KBM-7 (cell line): ENCODE results near the gene MEF2C.

Source experiments
- DNase-seq: peaks from one replicate; pipeline ENCODE4 v3.0.0-alpha.2; 2015
- in situ Hi-C: fragments of 300-500 bp; cut with MboI; formaldehyde crosslinking; loops from 2 replicates; pipeline ENCODE4 v1.14.3; 2020; ENCODE audit warnings: low sequenced_read_pairs, low pct_unique_long_range_greater_than_20kb, mixed read lengths

The MEF2C gene

GRCh38 chr5:88836195-88836838 lies 46.7 kb downstream of the MEF2C start:
- DNase-seq, result no peak
- in situ Hi-C loops, result no loop called here

GRCh38 chr5:88834499-88834898 lies 48.5 kb downstream of the MEF2C start:
- in situ Hi-C loops, result no loop called here
- DNase-seq, result no peak

- in situ Hi-C loops, result no loop called here
- no peak for DNase-seq
These were observed 48.9 kb downstream of the MEF2C start for GRCh38 chr5:88834131-88834462.

- in situ Hi-C loops, result no loop called here
- no peak for DNase-seq
These were observed 49.4 kb downstream of the MEF2C start for GRCh38 chr5:88833371-88834130.

- DNase-seq, result no peak
- in situ Hi-C loops, result no loop called here
These were observed 51.2 kb downstream of the MEF2C start for GRCh38 chr5:88831816-88832215.

- in situ Hi-C loops, result no loop called here
- DNase-seq, result no peak
These were observed 52.4 kb downstream of the MEF2C start for GRCh38 chr5:88830567-88830966.

GRCh38 chr5:88829775-88830174 lies 53.2 kb downstream of the MEF2C start:
- no peak for DNase-seq
- in situ Hi-C loops, result no loop called here

GRCh38 chr5:88829054-88829453 lies 53.9 kb downstream of the MEF2C start:
- in situ Hi-C loops, result no loop called here
- DNase-seq, result peak; percentile 90

- in situ Hi-C loops, result no loop called here
- DNase-seq, result no peak
These were observed 55.0 kb downstream of the MEF2C start for GRCh38 chr5:88827997-88828396.

- peak; percentile 100 for DNase-seq
- in situ Hi-C loops, result no loop called here
These were observed 56.1 kb downstream of the MEF2C start for GRCh38 chr5:88826646-88827585.

GRCh38 chr5:88825584-88826315 lies 57.2 kb downstream of the MEF2C start:
- DNase-seq, result peak; percentile 62
- in situ Hi-C loops, result no loop called here

- in situ Hi-C loops, result no loop called here
- no peak for DNase-seq
These were observed 57.9 kb downstream of the MEF2C start for GRCh38 chr5:88824892-88825583.

- in situ Hi-C loops, result no loop called here
- DNase-seq, result no peak
These were observed 58.8 kb downstream of the MEF2C start for GRCh38 chr5:88824141-88824540.

- DNase-seq, result no peak
- in situ Hi-C loops, result no loop called here
These were observed 59.8 kb downstream of the MEF2C start for GRCh38 chr5:88823201-88823600.

GRCh38 chr5:88821161-88821560 lies 61.8 kb downstream of the MEF2C start:
- no peak for DNase-seq

GRCh38 chr5:88820581-88820980 lies 62.4 kb downstream of the MEF2C start:
- in situ Hi-C loops, result no loop called here

More at GRCh38 chr5:88821161-88821560, 61.8 kb downstream of the MEF2C start:
- in situ Hi-C loops, result no loop called here

GRCh38 chr5:88819301-88819999 lies 63.5 kb downstream of the MEF2C start:
- DNase-seq, result no peak
- in situ Hi-C loops, result no loop called here

More at GRCh38 chr5:88820581-88820980, 62.4 kb downstream of the MEF2C start:
- no peak for DNase-seq

- no peak for DNase-seq
- in situ Hi-C loops, result no loop called here
These were observed 64.7 kb downstream of the MEF2C start for GRCh38 chr5:88818296-88818695.
